ENCODE measurements around the gene CMTM8.

CMTM8 gene

GRCh38 chr3:32392536-32393302 is 154.2 kb downstream of the CMTM8 start:
- ChIA-PET POLR2A (no interaction called here), CTCF (no interaction called here)
- no peak for DNase-seq (ENCODE audit: extremely low spot score)

GRCh38 chr3:32395496-32395895 is 157.0 kb downstream of the CMTM8 start:
- ChIA-PET CTCF (interaction anchor here (1.3 kb wide), 1 partner anchor 72 kb away, joined by 3 read pairs; no protein-coding TSS in a partner anchor), POLR2A (no interaction called here)
- no peak for TF ChIP-seq ARNT (IDR thresholded peaks at IDR 0.05)
- no peak for TF ChIP-seq CTBP1 (IDR thresholded peaks at IDR 0.05; ENCODE audit: borderline replicate concordance)
- TF ChIP-seq FOXM1 (IDR thresholded peaks at IDR 0.05; ENCODE audit: borderline replicate concordance) = no peak
- TF ChIP-seq SP1 (IDR thresholded peaks at IDR 0.05) = no peak
- TF ChIP-seq L3MBTL2 (conservative IDR thresholded peaks at IDR 0.05) = no peak
- no peak for TF ChIP-seq FOXK2 (IDR thresholded peaks at IDR 0.05)
- no peak for TF ChIP-seq LEF1 (IDR thresholded peaks at IDR 0.05; ENCODE audit: borderline replicate concordance)
- TF ChIP-seq ELF4 (IDR thresholded peaks at IDR 0.05) = no peak
- TF ChIP-seq PKNOX1 (IDR thresholded peaks at IDR 0.05) = no peak
- no peak for TF ChIP-seq TARDBP (IDR thresholded peaks at IDR 0.05)
- TF ChIP-seq HDGF (IDR thresholded peaks at IDR 0.05; ENCODE audit: borderline replicate concordance) = no peak
- no peak for TF ChIP-seq FOXA1 (IDR thresholded peaks at IDR 0.05)
- no peak for TF ChIP-seq BHLHE40 (IDR thresholded peaks at IDR 0.05; ENCODE audit: borderline replicate concordance)
- TF ChIP-seq SUZ12 (IDR thresholded peaks at IDR 0.05) = no peak
- TF ChIP-seq NFRKB (IDR thresholded peaks at IDR 0.05) = no peak
- TF ChIP-seq ZNF384 (IDR thresholded peaks at IDR 0.05) = no peak
- no peak for DNase-seq (ENCODE audit: extremely low spot score)

More at GRCh38 chr3:32392536-32393302, 154.2 kb downstream of the CMTM8 start:
- TF ChIP-seq HDGF (IDR thresholded peaks at IDR 0.05; ENCODE audit: borderline replicate concordance) = no peak
- no peak for TF ChIP-seq PKNOX1 (IDR thresholded peaks at IDR 0.05)
- TF ChIP-seq TARDBP (IDR thresholded peaks at IDR 0.05) = no peak
- TF ChIP-seq ELF4 (IDR thresholded peaks at IDR 0.05) = no peak
- no peak for TF ChIP-seq FOXK2 (IDR thresholded peaks at IDR 0.05)
- TF ChIP-seq ZNF384 (IDR thresholded peaks at IDR 0.05) = no peak
- TF ChIP-seq FOXA1 (IDR thresholded peaks at IDR 0.05) = no peak
- TF ChIP-seq SUZ12 (IDR thresholded peaks at IDR 0.05) = no peak
- no peak for TF ChIP-seq LEF1 (IDR thresholded peaks at IDR 0.05; ENCODE audit: borderline replicate concordance)
- TF ChIP-seq L3MBTL2 (conservative IDR thresholded peaks at IDR 0.05) = no peak
- TF ChIP-seq ARNT (IDR thresholded peaks at IDR 0.05) = no peak
- TF ChIP-seq CTBP1 (IDR thresholded peaks at IDR 0.05; ENCODE audit: borderline replicate concordance) = no peak
- TF ChIP-seq SP1 (IDR thresholded peaks at IDR 0.05) = no peak
- TF ChIP-seq BHLHE40 (IDR thresholded peaks at IDR 0.05; ENCODE audit: borderline replicate concordance) = no peak
- no peak for TF ChIP-seq FOXM1 (IDR thresholded peaks at IDR 0.05; ENCODE audit: borderline replicate concordance)
- TF ChIP-seq NFRKB (IDR thresholded peaks at IDR 0.05) = no peak

GRCh38 chr3:32397941-32398340 is 159.5 kb downstream of the CMTM8 start:
- CTCF ChIA-PET = interaction anchor here (1.0 to 1.1 kb wide), 2 partner anchors 11 to 221 kb away, joined by 4 to 5 read pairs; no protein-coding TSS in a partner anchor
- DNase-seq (ENCODE audit: extremely low spot score) = no peak
- TF ChIP-seq FOXK2 (IDR thresholded peaks at IDR 0.05) (no peak), LEF1 (IDR thresholded peaks at IDR 0.05; ENCODE audit: borderline replicate concordance) (no peak), BHLHE40 (IDR thresholded peaks at IDR 0.05; ENCODE audit: borderline replicate concordance) (no peak), FOXM1 (IDR thresholded peaks at IDR 0.05; ENCODE audit: borderline replicate concordance) (no peak), CTBP1 (IDR thresholded peaks at IDR 0.05; ENCODE audit: borderline replicate concordance) (no peak), SP1 (IDR thresholded peaks at IDR 0.05) (no peak), HDGF (IDR thresholded peaks at IDR 0.05; ENCODE audit: borderline replicate concordance) (no peak), NFRKB (IDR thresholded peaks at IDR 0.05) (no peak), TARDBP (IDR thresholded peaks at IDR 0.05) (no peak)
- POLR2A ChIA-PET = no interaction called here

- POLR2A ChIA-PET = no interaction called here
- no peak for DNase-seq (ENCODE audit: extremely low spot score)
- CTCF ChIA-PET = interaction anchor here (1.0 to 1.1 kb wide), 2 partner anchors 11 to 222 kb away, joined by 4 to 5 read pairs; no protein-coding TSS in a partner anchor
- TF ChIP-seq HDGF (IDR thresholded peaks at IDR 0.05; ENCODE audit: borderline replicate concordance) = no peak
- no peak for TF ChIP-seq ZNF384 (IDR thresholded peaks at IDR 0.05)
- TF ChIP-seq FOXM1 (IDR thresholded peaks at IDR 0.05; ENCODE audit: borderline replicate concordance) = no peak
- no peak for TF ChIP-seq TARDBP (IDR thresholded peaks at IDR 0.05)
- TF ChIP-seq CTBP1 (IDR thresholded peaks at IDR 0.05; ENCODE audit: borderline replicate concordance) = no peak
- no peak for TF ChIP-seq ARNT (IDR thresholded peaks at IDR 0.05)
- TF ChIP-seq NFRKB (IDR thresholded peaks at IDR 0.05) = no peak
- TF ChIP-seq ELF4 (IDR thresholded peaks at IDR 0.05) = no peak
- no peak for TF ChIP-seq BHLHE40 (IDR thresholded peaks at IDR 0.05; ENCODE audit: borderline replicate concordance)
- no peak for TF ChIP-seq L3MBTL2 (conservative IDR thresholded peaks at IDR 0.05)
- no peak for TF ChIP-seq LEF1 (IDR thresholded peaks at IDR 0.05; ENCODE audit: borderline replicate concordance)
- TF ChIP-seq SP1 (IDR thresholded peaks at IDR 0.05) = no peak
- TF ChIP-seq FOXK2 (IDR thresholded peaks at IDR 0.05) = no peak
- no peak for TF ChIP-seq FOXA1 (IDR thresholded peaks at IDR 0.05)
- TF ChIP-seq SUZ12 (IDR thresholded peaks at IDR 0.05) = no peak
- no peak for TF ChIP-seq PKNOX1 (IDR thresholded peaks at IDR 0.05)
These were observed 160.1 kb downstream of the CMTM8 start for GRCh38 chr3:32398531-32398930.

GRCh38 chr3:32399030-32399620 is 160.6 kb downstream of the CMTM8 start:
- TF ChIP-seq NFRKB (IDR thresholded peaks at IDR 0.05) (no peak), ARNT (IDR thresholded peaks at IDR 0.05) (no peak), CTBP1 (IDR thresholded peaks at IDR 0.05; ENCODE audit: borderline replicate concordance) (no peak), SUZ12 (IDR thresholded peaks at IDR 0.05) (no peak), ZNF384 (IDR thresholded peaks at IDR 0.05) (peak; percentile 98)
- ChIA-PET CTCF (no interaction called here), POLR2A (no interaction called here)
- DNase-seq (ENCODE audit: extremely low spot score) = peak; percentile 52
